ENCODE data around the gene RSPH9. TPM values are rescaled to one million over a fixed set of nuclear protein-coding genes. Genes with fewer than 3 reads are reported as not detected.

Gene RSPH9
- total RNA-seq, 8 experiments from 2014 or later, result 1.1 to 9.7 (median 4.6) TPM

DNA sequence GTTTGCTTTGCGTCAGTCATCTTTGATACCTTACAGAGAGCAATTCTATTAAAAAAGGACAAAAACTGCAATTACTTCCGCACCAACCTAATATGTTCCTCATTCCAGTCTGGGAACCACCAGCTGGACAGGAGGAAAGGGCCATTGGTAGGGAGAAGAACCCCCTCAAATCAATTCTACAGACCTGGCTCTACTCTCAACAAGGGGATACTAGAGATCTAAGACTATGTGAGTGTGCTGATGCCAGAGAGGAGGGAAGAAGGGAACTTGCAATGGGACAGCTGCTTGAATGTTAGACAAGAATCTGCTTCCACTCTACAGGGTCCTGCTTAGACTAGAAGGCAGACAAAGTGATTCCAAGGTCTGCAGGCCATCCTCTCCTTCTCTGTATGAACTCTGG is 29.5 kb downstream of the RSPH9 start:
- in situ Hi-C loops (cut with MboI; ENCODE audit: low pct_unique_long_range_greater_than_20kb in 2 of 9, low sequenced_read_pairs in 9 of 9, unreplicated experiment in 9 of 9), result loop anchor here in 5 of 9 experiments (25.0 kb wide), 1 partner anchor 413 kb away; no protein-coding TSS in a partner anchor
- H3K27ac ChIP-seq, result no peak overlapping the region
- peaks cover 0 to 25% of the 10 kb centered on the region in 2 donors for H3K4me1 ChIP-seq (replicated peaks in 1 of 2)
- 33 to 100% (median 95%) methylated on average over 1 to 2 of the region's 2 CpGs; no CpG with 5 or more reads in 4 of the 10 experiments for WGBS, 10 experiments
- no peak for ATAC-seq (replicated peaks in 6 of 8)
- H3K4me3 ChIP-seq, result no peak overlapping the region

DNA sequence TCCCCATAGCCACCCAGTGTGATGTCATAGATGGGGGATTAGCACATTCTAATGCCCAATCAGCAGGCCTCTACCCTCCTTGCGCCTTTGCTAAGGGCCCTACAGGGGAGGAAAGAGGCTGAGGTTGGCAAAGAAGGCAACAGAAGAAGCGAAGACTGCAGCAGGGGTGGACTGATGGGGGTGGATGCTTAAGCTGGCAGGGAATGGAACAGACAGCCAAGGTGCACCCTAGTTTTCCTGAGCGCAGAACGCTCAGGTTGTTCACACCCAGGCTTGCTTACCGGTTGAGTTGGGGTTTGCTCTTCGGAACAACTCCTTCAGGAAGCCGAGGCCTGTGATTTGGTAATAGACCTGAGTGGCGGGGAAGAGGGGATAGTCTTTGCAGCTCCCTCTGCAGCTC is 30.1 kb downstream of the RSPH9 start:
- in situ Hi-C loops (cut with MboI; ENCODE audit: low pct_unique_long_range_greater_than_20kb in 2 of 9, low sequenced_read_pairs in 9 of 9, unreplicated experiment in 9 of 9), result loop anchor here in 5 of 9 experiments (25.0 kb wide), 1 partner anchor 412 kb away; no protein-coding TSS in a partner anchor
- peaks cover 0 to 21% of the 10 kb centered on the region in 2 donors for H3K4me1 ChIP-seq (replicated peaks in 1 of 2)
- no peak for ATAC-seq (replicated peaks in 6 of 8)
- WGBS, 10 experiments, result 71 to 100% (median 98%) methylated on average over 1 to 4 of the region's 8 CpGs; no CpG with 5 or more reads in 2 of the 10 experiments
- H3K27ac ChIP-seq, result no peak overlapping the region
- no peak overlapping the region for H3K4me3 ChIP-seq

DNA sequence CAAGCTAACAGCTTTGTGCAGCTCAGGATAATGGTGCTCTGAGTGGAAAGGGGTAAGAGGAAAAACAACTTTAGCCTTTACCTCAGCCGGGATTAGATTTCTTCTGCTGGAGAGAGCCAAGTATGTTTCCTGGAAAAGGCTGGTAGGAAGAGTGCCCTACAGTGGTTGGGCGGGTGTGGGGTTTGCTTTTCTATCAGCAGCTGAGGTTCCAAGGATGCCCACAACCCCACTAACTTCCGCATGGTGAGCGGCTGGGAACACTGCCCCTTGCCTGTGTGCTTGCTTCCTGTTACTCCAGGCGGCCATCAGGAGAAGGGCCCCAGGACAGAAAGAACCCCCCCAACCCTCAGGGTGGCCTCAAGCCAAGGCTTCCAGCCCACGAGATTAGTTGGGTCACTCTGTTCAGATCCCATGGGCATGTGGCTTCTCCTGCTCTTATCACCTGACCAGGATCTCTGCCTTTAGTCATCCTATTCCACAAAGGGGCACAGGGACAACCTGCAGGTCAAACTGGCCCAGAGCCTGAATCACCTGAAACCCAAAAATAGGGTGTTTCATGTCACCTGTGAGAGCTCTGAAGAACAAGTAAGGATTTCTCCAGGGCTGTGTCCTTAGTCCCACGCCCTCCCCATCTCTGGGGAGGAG is 32.2 kb downstream of the RSPH9 start:
- no peak overlapping the region for H3K4me3 ChIP-seq
- 70 to 100% (median 94%) methylated on average over 1 to 4 of the region's 7 CpGs; no CpG with 5 or more reads in 3 of the 10 experiments for WGBS, 10 experiments
- H3K4me1 ChIP-seq (replicated peaks in 1 of 2), result peaks cover 0 to 20% of the 10 kb centered on the region in 2 donors
- in situ Hi-C loops (cut with MboI; ENCODE audit: low pct_unique_long_range_greater_than_20kb in 2 of 9, low sequenced_read_pairs in 9 of 9, unreplicated experiment in 9 of 9), result no loop called here
- ATAC-seq (replicated peaks in 6 of 8), result no peak
- no peak overlapping the region for H3K27ac ChIP-seq

DNA sequence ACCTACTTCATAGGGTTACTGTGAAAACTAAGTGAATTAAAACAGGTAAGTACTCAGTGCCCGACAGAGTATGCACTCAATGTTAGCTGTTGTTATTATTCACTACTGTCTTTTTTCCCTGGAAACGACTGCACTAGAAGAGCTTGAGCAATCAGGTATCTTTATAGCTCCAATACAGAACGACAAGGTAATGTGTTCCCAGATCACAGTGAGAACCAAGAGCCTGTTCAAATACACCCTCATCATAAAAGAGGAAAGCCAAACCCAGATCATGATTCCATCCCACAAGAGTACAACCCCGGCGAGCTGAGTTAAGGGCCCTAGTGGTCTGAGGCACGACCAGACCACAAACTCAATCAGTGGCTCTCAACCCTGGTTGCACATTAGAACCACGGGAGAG is 32.9 kb downstream of the RSPH9 start:
- in situ Hi-C loops (cut with MboI; ENCODE audit: low pct_unique_long_range_greater_than_20kb in 2 of 9, low sequenced_read_pairs in 9 of 9, unreplicated experiment in 9 of 9), result no loop called here
- 68 to 100% (median 86%) methylated on average over 1 to 7 of the region's 7 CpGs; no CpG with 5 or more reads in 3 of the 10 experiments for WGBS, 10 experiments
- H3K27ac ChIP-seq, result no peak overlapping the region
- no peak for ATAC-seq (replicated peaks in 6 of 8)
- H3K4me1 ChIP-seq (replicated peaks in 1 of 2), result peaks cover 0 to 13% of the 10 kb centered on the region in 2 donors
- no peak overlapping the region for H3K4me3 ChIP-seq

DNA sequence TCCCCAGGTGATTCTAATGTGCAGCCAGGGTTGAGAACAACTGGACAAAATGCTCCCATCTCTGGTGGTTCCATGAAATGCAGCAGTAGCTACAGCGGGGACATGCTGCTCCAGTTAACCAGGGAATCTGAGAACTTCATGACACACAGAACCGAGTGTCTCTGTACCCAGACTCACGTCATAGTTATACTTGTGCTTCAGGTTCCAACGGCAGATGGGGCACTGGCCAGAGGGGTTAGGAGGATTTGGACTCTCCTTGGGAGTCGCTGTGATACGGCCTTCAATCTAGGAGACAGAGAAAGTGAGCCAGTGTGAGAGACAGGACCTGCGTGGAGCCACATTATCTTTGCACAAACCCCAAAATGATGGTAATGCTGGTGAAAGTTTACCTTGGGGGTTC is 33.5 kb downstream of the RSPH9 start:
- WGBS, 10 experiments, result 88 to 100% (median 97%) methylated on average over 1 to 7 of the region's 7 CpGs; no CpG with 5 or more reads in 3 of the 10 experiments
- peaks cover 0 to 7% of the 10 kb centered on the region in 2 donors for H3K4me1 ChIP-seq (replicated peaks in 1 of 2)
- no peak for ATAC-seq (replicated peaks in 6 of 8)
- H3K27ac ChIP-seq, result no peak overlapping the region
- in situ Hi-C loops (cut with MboI; ENCODE audit: low pct_unique_long_range_greater_than_20kb in 2 of 9, low sequenced_read_pairs in 9 of 9, unreplicated experiment in 9 of 9), result no loop called here
- H3K4me3 ChIP-seq, result no peak overlapping the region

DNA sequence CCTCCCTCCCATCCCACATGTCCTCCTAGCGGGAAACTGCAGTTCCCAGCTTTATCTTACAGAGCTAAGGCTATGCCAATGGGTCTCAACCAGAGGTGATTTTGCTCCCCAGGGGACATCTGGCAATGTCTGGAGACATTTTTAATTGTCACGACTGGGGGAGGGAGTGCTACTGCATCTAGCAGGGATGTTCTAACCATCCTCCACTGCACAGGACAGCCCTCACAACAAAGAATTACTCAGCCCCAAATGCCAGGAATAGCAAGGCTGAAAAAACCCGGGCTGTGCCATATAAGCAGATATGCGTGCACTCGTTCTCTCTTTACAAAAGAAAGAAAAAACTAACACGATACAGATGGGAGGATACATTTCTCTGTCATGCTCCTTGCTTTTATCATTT is 34.2 kb downstream of the RSPH9 start:
- WGBS, 10 experiments, result 60 to 100% (median 82%) methylated on average over 1 to 6 of the region's 6 CpGs; no CpG with 5 or more reads in 1 of the 10 experiments
- Histone ChIP-seq H3K4me1 (replicated peaks in 1 of 2) (no peaks in the 10 kb centered on the region), H3K27ac (no peak overlapping the region), H3K4me3 (no peak overlapping the region)
- in situ Hi-C loops (cut with MboI; ENCODE audit: low pct_unique_long_range_greater_than_20kb in 2 of 9, low sequenced_read_pairs in 9 of 9, unreplicated experiment in 9 of 9), result no loop called here
- ATAC-seq (replicated peaks in 6 of 8), result no peak

DNA sequence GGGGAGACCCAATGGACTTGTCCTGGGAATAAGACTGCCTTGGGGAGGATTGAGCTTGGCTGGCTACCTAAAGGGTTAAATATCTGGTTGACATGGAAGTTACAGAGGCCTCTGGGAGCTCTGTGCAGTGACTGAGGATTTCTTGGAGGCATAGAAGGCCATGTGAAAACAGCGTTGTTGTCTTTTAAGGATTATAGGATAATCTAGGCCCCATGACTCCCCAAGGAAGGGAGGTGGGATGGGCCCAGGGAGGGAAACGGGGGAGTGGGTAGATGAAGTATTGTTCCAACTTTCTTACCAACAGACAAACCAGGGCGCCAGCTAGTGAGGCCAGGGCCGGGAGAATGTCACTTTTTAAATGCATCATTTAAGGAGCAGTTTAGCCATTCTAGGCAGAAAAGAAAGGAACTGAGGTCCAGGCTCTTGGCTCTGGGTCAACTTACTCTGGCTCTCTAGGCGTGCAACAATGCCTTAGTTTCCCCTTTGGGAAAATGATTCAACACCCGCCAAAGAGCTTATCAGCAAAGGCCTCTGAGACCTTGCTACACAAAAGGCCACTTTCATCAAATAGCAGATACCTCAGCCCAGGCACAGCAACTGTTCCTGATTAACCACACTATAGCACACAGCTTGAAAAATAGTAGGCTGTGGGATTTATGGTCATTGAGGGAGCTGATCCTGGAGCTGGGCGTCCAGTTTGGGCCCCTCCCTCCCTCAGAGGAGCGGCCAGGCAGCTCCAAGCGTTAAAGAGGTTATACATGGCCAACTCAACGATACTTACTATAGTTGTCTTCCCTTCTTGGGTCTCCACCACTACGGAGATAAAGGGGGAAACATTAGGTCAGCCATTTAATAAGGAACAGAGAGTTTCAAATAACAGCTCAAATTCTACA is 35.7 kb downstream of the RSPH9 start:
- ATAC-seq (replicated peaks in 6 of 8), result no peak
- no peaks in the 10 kb centered on the region for H3K4me1 ChIP-seq (replicated peaks in 1 of 2)
- no peak overlapping the region for H3K27ac ChIP-seq
- 60 to 100% (median 88%) methylated on average over 2 to 7 of the region's 11 CpGs; no CpG with 5 or more reads in 2 of the 10 experiments for WGBS, 10 experiments
- no peak overlapping the region for H3K4me3 ChIP-seq
- in situ Hi-C loops (cut with MboI; ENCODE audit: low pct_unique_long_range_greater_than_20kb in 2 of 9, low sequenced_read_pairs in 9 of 9, unreplicated experiment in 9 of 9), result no loop called here

DNA sequence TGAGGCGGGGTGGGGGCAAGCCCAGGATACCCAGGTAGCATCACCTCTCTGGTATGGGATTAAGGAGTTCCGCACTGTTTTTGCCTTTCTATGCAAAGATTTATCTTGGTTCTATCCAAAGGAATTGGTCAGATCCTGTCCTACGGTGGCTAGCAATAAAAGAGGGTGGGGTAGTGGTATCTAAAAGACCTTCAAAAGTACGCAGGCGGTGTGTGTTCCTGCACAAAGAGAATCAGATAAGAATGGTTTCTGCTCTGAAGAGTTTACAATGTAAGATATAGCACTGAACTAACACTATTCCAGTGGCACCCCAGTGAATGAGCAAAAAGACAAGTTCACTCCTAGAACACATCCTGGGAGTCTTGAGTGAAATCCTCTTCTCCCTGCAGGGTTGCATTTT is 36.5 kb downstream of the RSPH9 start:
- in situ Hi-C loops (cut with MboI; ENCODE audit: low pct_unique_long_range_greater_than_20kb in 2 of 9, low sequenced_read_pairs in 9 of 9, unreplicated experiment in 9 of 9), result no loop called here
- WGBS, 10 experiments, result 88 to 100% (median 95%) methylated on average over 1 to 5 of the region's 5 CpGs; no CpG with 5 or more reads in 3 of the 10 experiments
- no peak for ATAC-seq (replicated peaks in 6 of 8)
- Histone ChIP-seq H3K27ac (no peak overlapping the region), H3K4me1 (replicated peaks in 1 of 2) (peaks cover 1 to 2% of the 10 kb centered on the region in 2 donors), H3K4me3 (no peak overlapping the region)

DNA sequence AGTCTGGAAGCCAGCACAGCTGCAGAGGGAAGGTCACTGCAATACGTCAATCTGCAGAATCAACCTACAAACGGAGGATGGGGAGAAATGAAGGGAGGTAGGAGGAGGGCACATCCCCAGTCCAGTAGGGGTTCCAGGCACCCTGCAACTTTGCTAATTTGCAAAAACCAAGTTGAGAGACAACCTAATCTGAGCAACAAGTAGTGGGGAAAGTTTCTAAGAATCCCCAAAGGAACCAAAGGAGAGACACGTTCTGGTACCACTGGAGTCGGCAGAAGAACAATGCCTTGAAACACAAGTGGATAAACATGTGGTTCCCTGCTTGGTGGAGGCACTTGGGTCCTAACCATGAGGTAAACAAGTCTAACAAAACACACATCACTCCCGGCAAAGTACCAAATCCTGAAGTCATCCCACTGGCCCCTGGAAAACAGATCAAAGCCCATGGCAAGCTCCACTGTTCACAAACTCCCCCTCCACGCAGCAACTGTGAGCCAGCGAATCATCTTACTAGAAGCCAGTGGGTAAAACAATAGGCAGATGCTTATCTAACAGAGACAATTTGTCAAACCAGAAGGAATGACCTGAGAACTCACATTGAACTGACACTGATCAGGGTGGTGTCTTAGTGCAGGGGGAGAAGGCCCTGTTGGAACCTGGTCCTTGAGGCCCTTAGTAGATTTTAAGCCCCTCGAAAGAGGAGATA is 38.0 kb downstream of the RSPH9 start:
- Histone ChIP-seq H3K4me1 (replicated peaks in 1 of 2) (peaks cover 6 to 7% of the 10 kb centered on the region in 2 donors), H3K27ac (no peak overlapping the region), H3K4me3 (no peak overlapping the region)
- ATAC-seq (replicated peaks in 6 of 8), result no peak
- 48 to 91% (median 71%) methylated on average over 1 to 7 of the region's 8 CpGs for WGBS, 10 experiments
- in situ Hi-C loops (cut with MboI; ENCODE audit: low pct_unique_long_range_greater_than_20kb in 2 of 9, low sequenced_read_pairs in 9 of 9, unreplicated experiment in 9 of 9), result no loop called here

DNA sequence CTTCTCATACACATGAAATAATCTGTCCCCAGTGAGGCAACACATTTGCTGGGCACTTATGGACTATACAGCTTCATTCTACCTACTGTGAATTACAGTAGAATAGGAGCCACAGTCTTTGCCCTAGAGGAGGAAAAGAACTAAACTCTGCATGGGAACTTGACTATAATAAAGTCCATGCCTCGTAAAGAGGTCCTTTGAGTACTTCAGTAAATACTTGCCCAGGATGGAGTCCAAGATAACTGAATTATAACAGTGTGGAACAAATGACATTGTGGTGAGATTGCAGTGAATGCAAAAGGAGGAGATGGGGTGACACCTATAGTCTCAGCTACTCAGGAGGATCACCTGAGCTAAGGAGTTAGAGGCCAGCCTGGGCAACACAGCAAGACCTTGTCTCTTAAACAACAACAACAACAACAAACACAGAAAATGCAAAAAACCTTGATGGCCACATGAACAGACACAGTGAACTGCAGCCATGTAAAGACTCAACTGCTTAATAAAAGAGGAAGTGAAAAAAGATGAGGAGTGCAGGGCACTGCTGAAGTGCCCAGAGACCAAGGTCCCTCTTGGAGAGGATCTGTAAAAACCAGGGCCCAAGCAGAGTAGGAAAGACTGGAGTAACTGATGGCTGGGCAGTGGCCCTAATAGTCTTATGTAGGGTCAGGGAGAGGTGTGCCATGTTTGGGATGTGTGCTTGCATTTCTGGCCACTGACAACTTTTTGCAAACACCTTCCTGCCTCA is 39.0 kb downstream of the RSPH9 start:
- 71 to 100% (median 94%) methylated on average over 1 of the region's 1 CpG; no CpG with 5 or more reads in 4 of the 10 experiments for WGBS, 10 experiments
- no peak for ATAC-seq (replicated peaks in 6 of 8)
- no peak overlapping the region for H3K4me3 ChIP-seq
- H3K4me1 ChIP-seq (replicated peaks in 1 of 2), result peaks cover 11 to 12% of the 10 kb centered on the region in 2 donors
- no peak overlapping the region for H3K27ac ChIP-seq
- in situ Hi-C loops (cut with MboI; ENCODE audit: low pct_unique_long_range_greater_than_20kb in 2 of 9, low sequenced_read_pairs in 9 of 9, unreplicated experiment in 9 of 9), result no loop called here

DNA sequence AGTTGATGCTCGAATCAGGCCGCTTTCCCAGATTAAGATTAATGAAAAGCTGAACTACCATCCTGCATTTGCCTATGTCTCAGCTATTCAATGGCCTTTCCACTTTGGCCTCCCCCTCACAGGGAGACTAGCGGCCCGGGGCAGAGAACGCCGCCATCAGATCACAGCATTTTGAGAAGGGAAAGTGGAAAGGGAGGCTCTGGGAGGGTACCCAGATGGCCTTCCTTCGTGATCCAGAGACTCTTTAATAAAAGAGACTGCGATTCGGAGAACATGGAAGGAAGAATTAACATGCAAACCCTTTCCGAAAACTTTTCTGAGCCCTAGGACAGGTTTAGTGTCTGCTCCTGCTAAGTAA is 42.2 kb downstream of the RSPH9 start:
- Histone ChIP-seq H3K4me1 (replicated peaks in 1 of 2) (peaks cover 11 to 12% of the 10 kb centered on the region in 2 donors), H3K27ac (peak overlapping the region; percentile 63 to 82), H3K4me3 (peak overlapping the region; percentile 54 to 89 (median 72))
- WGBS, 10 experiments, result 0 to 35% (median 1%) methylated on average over 1 to 10 of the region's 10 CpGs
- ATAC-seq (replicated peaks in 6 of 8), result peak in 3 of 8 experiments; percentile 7 to 22 (median 8)
- in situ Hi-C loops (cut with MboI; ENCODE audit: low pct_unique_long_range_greater_than_20kb in 2 of 9, low sequenced_read_pairs in 9 of 9, unreplicated experiment in 9 of 9), result no loop called here
